NCI-H2171 treated with DMSO at 0.1 percent for 48 hours (cell line): ENCODE measurements around the gene UMODL1.

Experiments
- DNase-seq: peaks from one replicate; lab custom pipeline; 2025; lab: John Stamatoyannopoulos, UW

The UMODL1 gene

GRCh38 chr21:42096566-42096965, 25.4 kb downstream of the UMODL1 start:
- no peak for DNase-seq

- DNase-seq = peak; percentile 82
These were observed 26.2 kb downstream of the UMODL1 start for GRCh38 chr21:42097274-42097673.

- DNase-seq = peak; percentile 29
These were observed 26.8 kb downstream of the UMODL1 start for GRCh38 chr21:42097860-42098454.

- DNase-seq = no peak
These were observed 27.9 kb downstream of the UMODL1 start for GRCh38 chr21:42098957-42099505.

- DNase-seq = no peak
These were observed 30.1 kb downstream of the UMODL1 start for GRCh38 chr21:42101246-42101645.

- no peak for DNase-seq
These were observed 31.0 kb downstream of the UMODL1 start for GRCh38 chr21:42102076-42102475.

GRCh38 chr21:42102526-42102925, 31.4 kb downstream of the UMODL1 start:
- DNase-seq = no peak

- DNase-seq = no peak
These were observed 31.9 kb downstream of the UMODL1 start for GRCh38 chr21:42102991-42103390.

GRCh38 chr21:42103843-42104242, 32.7 kb downstream of the UMODL1 start:
- DNase-seq = no peak

- no peak for DNase-seq
These were observed 34.6 kb downstream of the UMODL1 start for GRCh38 chr21:42105476-42106315.

- no peak for DNase-seq
These were observed 35.3 kb downstream of the UMODL1 start for GRCh38 chr21:42106425-42106824.

- no peak for DNase-seq
These were observed 36.2 kb downstream of the UMODL1 start for GRCh38 chr21:42107177-42107880.

GRCh38 chr21:42107881-42108553, 36.9 kb downstream of the UMODL1 start:
- DNase-seq = peak; percentile 61

GRCh38 chr21:42108554-42109340, 37.6 kb downstream of the UMODL1 start:
- no peak for DNase-seq

GRCh38 chr21:42109473-42109872, 38.4 kb downstream of the UMODL1 start:
- no peak for DNase-seq

GRCh38 chr21:42109873-42110525, 38.9 kb downstream of the UMODL1 start:
- DNase-seq = no peak

- no peak for DNase-seq
These were observed 39.8 kb downstream of the UMODL1 start for GRCh38 chr21:42110691-42111469.

GRCh38 chr21:42111470-42111743, 40.3 kb downstream of the UMODL1 start:
- DNase-seq = no peak

GRCh38 chr21:42111811-42112210, 40.7 kb downstream of the UMODL1 start:
- DNase-seq = no peak

GRCh38 chr21:42112238-42112637, 41.1 kb downstream of the UMODL1 start:
- no peak for DNase-seq
